ENCODE results near the gene PIP5KL1.

The PIP5KL1 gene

DNA sequence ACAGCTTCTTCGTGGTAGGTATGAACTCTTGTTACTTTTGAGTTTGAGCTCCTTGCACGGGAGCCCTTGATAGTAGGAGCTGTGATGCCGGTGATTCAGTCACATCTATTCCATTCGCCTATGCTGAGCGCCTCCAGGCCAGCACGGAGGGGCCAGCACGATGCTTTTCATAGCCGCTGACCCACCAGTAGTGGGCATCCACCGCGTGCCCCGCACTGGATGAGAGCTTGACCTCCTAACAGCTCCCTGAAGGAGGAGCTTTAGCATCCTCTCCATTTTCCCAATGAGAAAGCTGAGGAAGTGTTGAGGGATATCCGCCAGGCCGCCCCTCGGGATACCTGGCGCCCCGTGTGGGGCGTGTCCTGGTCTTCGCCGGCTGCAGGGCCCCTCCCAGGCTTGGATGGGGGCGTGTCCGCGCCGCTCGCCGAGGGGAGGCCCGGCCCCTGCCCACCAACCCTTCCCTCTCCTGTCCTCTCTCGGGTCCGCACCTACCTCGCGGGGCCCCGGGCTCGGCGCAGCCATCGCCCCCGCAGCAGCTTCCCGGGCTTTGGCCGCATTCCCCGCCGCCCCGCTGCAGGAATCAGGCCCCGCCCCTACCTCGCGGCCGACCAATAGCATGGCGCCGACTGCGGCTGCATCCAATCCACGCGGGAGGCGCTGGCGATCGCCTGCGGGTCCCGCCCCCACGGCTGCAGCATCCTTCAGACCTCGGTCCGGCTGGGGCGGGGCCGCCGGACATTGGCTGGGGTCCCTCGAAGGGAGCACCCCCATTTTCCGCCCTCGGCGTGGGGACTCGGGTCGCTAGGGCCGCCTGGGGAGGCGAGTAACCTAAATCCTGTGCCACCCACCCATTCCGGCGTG is at the start of gene PIP5KL1:
Gene PIP5KL1, minus strand, starts transcription at position 547 of the 861 bp plus-strand sequence. Its CDS starts 25 bp downstream, at position 522.
- DNase-seq = peak; percentile 47 to 77 (median 70)

GRCh38 chr9:127980060-127980705 is 49.6 kb upstream of the PIP5KL1 start:
- DNase-seq = peak in 4 of 6 experiments; percentile 31 to 68 (median 44)

- peak in 1 of 6 experiments; percentile 31 for DNase-seq
Observed at GRCh38 chr9:127979333-127980059, 48.9 kb upstream of the PIP5KL1 start.

DNA sequence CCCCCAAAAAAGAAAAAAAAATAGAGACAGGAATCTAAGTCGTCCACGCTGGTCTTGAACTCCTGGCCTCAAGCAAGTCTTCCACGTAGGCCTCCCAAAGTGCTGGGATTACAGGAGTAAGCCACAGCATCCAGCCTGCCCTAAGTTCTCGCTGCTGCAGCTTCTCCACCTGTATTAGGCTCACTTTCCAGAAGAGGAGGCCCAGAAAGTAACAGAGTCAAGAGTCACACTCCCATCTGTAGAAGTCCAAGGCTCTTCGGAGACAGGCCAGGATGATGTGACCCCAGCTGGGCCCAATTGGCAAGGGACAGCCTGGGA is 48.4 kb upstream of the PIP5KL1 start:
- no peak for DNase-seq

- no peak for DNase-seq
Observed at GRCh38 chr9:127977884-127978647, 47.5 kb upstream of the PIP5KL1 start.

DNA sequence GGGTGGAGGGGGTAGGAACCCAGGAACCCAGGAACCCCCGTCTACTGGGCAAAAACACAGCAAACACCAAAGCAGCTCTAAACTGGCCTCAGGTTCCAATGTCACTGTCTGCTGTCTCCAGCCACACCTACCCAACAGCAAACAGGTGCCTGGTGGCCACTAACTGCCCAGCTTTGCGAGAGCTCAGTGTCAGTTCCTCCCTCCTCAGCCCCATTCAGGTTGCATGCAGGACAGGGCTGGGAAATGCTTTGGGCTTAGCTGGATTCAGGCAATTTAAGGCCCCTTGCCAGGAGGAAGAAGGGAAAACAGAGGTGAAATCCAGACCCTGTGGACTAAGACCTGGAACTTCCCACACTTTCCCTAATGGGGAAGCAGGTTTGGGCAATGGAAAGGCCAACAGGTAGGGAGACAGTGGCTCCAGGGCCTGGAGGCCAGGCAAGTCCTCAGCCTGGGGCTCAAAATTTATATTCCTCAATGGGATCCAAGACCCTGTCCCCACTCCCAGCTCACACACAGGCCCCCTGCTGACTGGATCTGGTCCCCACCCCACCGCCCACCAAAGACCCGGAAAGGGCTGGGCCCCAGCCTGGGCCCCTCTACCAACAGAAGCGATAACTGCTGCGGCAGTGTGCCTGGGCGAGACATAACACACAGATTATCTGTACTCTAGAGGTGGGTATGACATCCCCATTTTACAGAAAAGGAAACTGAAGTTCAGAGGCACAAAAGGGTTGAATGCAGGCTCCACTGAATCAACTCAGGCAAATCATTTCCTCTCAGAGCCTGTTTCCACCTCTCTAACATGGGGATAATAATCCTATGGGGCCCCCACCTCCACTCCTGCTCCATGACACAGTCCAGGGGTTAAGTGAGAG is 46.7 kb upstream of the PIP5KL1 start:
- DNase-seq = no peak

GRCh38 chr9:127976498-127976897 is 45.9 kb upstream of the PIP5KL1 start:
- DNase-seq = peak in 5 of 6 experiments; percentile 37 to 49 (median 39)

GRCh38 chr9:127975376-127976315 is 45.1 kb upstream of the PIP5KL1 start:
- DNase-seq = peak in 1 of 6 experiments; percentile 14

- no peak for DNase-seq
Observed at GRCh38 chr9:127974769-127975261, 44.2 kb upstream of the PIP5KL1 start.

DNA sequence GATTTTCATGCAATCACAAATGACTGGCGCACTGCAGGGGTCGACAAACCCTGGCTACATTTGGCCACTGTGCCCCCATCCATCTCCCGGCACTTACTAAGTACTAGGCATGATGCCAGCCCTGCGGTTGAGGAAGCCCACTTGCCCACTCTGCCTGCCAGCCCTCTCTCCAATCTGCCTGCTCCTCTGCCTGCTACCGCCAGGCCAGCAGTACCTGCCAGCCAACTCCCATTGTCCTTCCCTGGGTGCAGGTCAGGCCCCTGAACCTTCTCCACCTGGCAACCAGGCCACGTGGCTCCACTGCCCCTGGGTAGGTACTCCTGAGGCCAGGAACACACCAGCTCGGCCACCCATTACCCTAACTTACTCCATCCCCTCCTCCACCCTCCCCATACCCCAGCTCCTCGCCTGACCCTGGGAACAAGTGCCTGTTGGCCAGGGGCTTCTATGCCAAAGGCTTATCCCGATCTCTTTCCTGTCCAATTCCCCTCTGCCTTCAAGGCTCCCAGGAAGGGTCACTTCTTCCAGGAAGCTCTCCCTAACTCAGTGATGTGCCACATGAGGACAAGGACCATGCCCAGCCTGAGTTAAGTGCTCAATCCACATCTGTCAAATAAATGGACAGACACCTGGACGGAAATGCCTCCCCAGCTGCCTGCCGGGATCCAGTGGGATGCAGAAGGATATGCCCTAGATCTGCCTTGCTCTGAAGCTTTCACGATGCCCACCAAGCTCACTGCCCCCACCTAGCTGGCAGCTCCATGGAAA is 43.6 kb upstream of the PIP5KL1 start:
- no peak for DNase-seq

GRCh38 chr9:127973169-127974000 is 42.8 kb upstream of the PIP5KL1 start:
- no peak for DNase-seq

DNA sequence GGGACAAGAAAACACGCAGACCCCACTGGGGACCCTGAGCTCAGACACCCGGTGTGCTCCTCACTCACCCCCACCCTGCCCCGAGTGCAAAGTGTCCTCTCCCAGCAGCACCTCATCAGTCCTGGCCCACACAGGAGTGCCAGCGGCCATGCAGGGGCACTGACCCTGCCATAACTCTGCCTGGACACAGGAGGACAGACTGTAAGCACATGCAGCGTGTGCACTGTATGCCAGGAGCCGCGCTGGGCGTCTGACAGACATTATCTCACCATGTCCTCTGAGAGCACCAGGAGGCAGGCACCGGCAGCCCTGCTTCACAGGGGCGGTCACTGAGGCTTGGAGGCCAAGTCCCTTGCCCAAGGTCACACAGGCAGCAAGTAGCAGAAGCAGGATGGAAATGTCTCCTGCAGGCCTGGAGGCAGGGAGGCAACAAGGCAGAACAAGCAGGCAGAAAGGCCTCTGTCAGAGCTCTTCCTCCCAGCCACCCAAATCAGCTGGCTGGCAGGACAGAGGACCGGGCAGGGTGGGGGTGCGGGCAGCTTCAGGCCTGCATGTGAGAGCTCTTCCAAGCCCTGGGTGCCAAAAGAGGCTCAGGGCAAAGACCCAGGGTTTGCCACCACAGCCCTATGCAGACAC is 41.8 kb upstream of the PIP5KL1 start:
- DNase-seq = no peak

DNA sequence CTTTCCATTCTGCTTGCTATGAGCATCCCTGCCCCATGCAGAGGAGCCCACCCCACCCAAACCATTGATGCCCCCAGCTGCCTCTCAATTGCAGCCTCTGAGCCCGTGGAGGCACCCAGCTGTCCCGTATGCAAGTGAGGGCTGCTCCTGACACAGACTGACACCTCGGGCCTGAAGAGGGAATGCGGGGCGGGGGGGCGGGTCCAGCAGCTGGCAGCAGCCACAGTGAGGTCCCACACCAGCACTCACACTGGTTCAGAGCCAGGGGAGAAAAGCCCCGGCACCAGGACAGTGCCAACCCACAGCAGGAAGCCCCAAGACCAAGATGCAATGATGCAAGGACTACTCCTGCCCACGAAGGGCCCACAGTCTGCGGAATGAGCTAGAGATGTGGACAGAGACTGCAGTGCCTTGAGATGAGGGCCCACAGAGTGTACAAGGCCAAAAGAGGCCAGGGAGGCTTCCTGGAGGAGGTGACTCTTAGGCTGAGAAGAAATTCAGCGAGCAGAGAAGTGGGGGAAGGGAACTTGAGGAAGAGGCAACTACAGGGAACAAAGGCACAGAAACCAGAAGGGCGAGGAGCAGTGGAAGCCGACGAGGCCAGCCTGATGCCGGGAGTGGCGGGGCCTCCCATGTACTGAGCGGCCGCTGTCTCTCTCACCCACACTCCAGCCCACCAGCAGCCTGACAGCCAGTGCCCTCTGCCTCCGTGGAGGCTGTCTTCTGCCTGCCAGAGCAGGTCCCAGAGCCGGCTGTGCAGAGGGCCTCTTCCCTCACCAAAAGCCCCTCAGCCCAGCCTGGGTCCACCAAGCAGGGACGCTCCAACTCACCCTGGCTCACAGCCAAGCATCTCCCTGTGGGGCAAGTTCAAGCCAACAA is 41.0 kb upstream of the PIP5KL1 start:
- peak in 2 of 6 experiments; percentile 24 to 48 for DNase-seq

- DNase-seq = peak; percentile 54 to 80 (median 71)
Observed at GRCh38 chr9:127970401-127971313, 40.1 kb upstream of the PIP5KL1 start.

DNA sequence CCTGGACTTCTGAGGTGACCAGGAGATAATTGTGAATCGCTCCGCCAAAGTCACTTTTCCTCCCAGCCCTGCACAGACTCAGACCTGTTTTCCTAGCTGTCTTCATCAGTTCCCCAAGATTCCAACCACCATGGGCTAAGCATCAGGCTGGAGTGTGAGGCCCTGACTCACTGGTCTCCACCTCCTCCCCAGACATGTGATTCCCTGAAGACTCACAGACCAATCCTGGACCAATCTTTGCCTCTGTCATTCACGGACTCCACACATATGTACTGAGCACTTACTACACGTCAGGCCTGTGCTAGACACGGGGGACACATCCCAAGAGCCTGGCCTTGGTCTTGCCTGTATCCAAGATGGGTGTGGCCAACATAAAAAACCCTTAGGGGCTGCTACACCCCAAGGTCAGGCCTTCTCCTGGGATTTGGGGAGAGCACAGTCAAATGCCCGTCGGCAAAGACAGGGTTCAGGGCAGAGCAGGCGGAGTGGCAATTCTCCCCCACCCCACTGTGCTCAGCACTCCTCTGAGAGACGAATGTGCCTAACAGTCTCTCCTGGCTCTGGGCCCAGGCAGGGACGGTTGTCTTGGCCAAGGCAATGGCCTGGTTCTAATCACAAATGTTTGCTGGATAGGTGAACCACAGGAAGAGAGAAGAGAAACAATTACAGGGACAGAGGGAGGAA is 38.3 kb upstream of the PIP5KL1 start:
- no peak for DNase-seq

All from stimulated activated naive CD4-positive, alpha-beta T cell (primary cell).